ENCODE measurements around the gene CARD11.
A peak's percentile ranks its signal among the peaks of the same experiment; 100 is the strongest.
"Not testable (repeated sequence)": the region's sequence is repeated elsewhere in the genome, so short reads cannot be mapped to it uniquely, and the experiment has no call there.

Gene CARD11

DNA sequence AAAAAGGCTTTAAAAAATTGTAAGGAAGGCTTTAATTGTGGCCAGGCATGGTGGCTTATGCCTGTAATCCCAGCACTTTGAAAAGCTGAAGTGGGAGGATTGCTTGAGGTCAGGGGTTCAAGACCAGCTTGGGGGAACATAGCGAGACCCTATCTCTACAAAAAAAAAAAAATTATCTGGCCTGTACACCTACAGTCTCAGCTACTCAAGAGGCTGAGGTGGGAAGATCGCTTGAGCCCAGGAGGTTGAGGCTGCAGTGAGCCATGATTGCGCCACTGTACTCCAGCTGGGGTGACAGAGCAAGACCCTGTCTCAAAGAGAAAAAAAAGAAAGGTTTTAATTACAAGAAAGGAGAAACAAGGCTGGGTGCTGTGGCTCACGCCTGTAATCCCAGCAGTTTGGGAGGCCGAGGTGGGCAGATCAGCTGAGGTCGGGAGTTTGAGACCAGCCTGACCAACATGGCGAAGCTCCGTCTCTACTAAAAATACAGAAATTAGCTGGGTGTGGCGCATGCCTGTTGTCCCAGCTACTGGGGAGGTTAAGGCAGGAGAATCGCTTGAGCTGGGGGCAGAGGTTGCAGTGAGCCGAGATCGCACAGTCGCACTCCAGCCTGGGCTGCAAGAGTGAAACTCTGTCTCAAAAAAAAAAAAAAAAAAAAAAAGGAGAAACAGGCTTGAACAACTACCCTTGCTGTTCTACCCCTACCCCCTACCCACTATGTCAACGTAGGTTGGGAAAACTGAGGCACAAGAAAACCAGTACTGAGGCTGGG is 83.7 kb downstream of the CARD11 start:
- no peak for DNase-seq

DNA sequence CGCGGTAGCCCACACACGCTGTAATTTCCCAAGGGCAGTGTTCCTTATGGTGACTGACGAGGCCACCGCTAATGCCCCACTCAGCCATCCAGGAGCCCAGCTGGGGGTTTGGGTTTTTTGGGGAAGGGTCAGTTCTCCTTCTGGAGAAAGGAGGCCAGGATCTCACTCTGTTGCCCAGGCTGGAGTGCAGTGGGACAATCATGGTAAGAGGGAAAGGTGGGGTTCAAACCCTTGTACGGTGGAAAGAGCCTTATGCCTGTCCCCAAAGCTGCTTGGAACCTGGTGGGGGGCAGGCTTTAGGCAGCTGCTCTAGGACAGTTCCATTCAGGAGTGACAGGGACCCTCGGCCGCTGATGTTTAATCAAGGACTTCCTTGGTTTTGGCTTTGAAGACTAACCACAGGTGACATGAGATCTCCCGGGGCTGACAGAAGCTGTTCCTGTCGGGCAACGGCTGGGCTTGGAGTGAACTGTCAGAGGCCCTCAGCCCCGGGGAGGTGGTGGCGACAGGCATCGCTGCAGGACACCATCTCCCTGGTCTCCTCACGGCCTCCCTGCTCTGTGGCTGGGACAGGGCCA is 84.5 kb downstream of the CARD11 start:
- DNase-seq = no peak

DNA sequence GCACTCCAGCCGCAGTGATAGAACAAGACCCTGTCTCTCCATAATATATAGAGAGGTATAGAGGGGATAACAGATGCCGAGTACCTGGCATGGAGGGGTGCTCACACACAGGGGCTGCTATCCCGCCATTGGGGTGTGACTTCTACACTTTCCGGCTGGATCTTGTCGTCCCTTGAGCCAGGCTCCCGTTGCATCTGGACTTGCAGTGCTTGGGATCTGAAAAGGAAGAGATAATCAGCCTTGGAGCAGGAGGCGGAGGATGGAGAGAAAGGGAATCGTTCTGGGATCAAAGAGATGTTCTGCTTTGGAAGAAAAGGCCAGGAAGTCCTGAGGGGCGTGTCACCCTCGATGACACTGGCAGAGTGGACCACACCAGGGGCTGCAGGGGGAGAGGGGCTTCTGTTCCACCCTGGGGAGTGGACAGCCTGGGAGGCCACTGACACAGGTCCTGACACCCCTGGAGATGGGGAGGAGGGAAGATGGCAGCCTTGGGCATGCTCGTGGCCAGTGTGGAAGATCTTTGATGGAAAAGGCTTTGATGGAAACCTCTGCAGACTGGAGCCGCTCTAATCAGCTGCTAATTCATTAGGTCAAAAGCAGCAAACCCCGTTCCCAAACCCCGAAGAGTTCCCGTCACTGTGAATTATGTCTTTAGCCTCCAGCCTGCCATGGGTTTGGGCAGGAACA is 85.1 kb downstream of the CARD11 start:
- no peak for DNase-seq

DNA sequence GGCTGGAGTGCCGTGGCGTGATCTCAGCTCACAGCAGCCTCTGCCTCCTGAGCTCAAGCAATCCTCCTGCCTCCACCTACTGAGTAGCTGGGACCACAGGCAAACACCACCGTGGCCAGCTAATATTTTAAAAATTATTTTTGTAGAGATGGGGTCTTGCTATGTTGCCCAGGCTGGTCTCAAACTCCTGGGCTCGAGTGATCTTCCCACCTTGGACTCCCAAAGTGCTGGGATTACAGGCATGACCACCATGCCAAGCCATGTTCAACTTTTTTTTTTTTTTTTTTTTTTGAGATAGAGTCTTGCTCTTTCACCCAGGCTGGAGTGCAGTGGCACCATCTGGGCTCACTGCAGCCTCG is 86.3 kb downstream of the CARD11 start:
- DNase-seq = not testable (repeated sequence)

DNA sequence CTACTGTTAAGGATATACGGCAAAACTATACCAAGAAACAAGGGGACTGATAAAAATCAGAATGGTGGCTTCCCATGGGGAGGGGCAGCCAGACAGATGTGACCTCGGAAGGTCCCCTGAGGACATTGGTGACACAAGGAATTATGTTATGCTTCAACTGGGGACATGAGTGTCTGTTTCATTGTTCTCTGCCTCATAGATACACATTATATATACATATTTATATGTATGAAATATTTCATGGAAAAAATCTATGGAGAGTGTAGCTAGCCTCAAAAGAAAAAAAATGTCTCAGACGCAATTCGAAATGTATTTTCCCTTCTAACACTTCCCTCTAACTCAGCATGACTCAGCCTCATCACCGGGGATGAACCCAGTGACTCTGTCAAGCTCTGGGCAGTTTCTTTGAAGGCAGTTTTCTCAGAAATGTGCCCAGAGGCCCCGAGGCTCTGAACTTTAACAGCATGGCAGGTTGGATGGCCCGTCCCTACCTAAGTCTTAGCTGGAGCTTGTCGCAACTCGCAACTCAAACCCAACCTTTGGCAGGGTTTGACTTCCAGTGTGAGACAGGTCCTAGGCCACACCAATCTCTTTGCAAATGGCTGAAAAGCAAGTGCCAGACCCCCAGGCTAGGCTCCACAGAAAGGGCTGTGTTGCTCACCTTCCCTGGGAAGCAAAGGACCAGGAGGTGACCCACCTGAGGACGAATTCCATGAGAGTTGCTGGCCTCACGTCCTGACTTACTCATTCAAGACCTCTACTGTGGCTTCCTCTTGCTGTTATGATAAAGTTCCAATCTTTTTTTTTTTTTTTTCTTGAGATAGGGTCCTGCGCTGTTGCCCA is 86.9 kb downstream of the CARD11 start:
- peak in 2 of 5 experiments; percentile 10 to 46 for DNase-seq

DNA sequence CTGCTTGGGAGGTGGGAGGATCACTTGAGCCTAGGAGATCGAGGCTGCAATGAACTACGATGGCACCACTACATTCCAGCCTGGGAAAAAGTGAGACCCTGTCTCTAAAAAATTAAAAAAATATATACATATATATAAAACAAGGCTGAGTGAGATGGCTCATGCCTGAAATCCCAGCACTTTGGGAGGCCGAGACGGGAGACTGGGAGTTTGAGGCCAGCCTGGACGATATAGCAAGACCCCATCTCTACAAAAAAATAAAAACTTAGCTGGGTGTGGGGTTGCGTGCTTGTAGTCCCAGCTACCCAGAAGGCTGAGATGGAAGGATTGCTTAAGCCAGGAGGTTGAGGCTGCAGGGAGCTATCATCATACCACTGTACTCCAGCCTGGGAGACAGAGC is 87.6 kb downstream of the CARD11 start:
- DNase-seq = no peak

DNA sequence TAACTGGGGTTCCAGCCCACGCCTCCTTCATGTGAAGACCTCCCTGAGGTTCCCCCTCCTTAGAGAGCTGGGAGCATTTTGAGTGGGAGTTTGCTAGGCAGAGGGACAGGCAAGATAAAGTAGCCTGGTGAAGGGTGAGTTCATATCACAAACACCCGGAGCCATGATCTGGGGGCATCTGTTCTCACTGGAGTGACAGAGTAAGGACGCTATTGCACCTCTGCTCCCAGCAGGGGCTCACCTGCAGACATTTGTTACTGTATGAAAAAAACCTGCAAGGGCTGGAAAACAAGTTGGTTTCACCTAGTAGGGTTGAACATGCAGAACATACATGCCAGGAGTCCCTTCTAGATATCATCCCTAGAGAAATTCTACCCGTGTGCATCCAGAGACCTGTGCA is 88.4 kb downstream of the CARD11 start:
- no peak for DNase-seq

DNA sequence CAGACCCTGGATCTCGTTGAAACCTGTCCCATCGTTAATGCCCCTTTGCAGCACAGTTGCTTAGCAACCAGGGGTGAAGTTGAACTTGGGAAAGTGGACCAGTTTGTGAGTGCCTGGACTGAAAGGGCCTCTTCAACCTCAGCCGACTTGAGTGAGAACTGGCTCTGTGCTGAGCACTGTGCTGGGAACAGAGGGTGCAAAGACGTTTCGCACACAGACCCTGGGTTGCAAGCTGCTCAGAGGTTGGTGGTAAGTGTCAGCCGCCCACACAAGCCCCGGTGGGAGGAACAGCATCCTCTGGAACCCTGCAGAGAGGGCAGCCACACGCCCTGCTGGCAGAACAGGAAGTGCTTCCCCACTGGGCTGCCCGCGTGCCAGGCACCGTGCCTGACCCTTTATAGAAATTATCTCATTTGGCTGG is 89.2 kb downstream of the CARD11 start:
- DNase-seq = peak in 2 of 5 experiments; percentile 35 to 73

DNA sequence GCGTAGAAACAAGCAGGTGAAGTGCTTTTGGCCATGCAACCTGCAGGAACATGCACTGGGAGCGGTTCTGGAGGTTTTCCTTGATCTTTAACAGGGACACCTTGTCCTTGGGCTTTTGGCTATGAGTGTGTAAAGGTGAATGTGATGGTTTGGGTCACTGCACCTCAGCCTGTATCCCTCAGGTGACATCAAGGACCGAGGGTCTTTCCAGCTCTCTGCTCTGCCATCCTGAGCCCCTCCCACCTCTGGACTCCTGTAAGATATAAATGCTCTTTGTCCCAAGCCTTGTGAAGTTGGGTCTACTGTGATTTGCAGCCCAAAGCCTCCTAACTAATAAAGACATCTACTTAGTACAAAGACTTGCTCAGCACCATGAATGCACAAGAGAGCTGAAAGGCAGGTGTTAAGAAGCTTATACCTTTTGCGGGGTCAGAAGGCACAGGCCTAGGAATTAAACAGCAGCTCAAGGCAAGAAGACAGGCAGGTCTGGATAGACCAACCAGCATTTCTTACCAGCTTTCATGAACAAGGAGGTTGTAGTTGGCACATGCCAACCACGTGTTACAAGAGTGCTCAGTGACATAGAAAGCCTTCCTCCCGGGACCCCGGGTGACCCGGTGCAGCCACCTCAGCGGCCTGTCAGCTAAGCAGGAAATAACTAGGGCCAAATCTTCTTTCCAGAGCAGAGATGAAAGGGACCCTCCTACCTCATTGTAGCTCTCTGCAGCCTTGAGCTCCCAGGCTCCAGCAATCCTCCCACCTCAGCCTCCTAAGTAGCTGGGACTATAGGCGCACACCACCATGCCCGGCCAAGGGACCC is 89.9 kb downstream of the CARD11 start:
- peak in 2 of 5 experiments; percentile 46 to 60 for DNase-seq

DNA sequence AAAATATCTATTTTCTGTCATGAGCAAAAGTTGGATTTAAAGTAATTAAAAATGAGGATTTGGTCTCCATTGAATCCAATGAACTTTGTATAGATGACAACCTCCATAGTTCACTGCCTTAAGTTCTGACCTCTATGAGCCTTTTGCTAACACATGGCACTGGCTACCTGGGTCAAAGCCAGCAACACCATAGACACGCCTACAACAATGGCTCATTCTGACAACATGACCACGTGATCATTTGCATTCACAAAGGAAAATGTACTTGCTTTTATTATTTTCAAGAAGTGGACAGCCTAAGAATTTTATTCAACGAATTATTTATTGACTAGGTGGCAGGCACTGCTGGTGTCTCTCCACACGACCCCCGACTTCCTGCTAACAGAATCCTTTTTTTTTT is 90.6 kb downstream of the CARD11 start:
- DNase-seq = no peak

DNA sequence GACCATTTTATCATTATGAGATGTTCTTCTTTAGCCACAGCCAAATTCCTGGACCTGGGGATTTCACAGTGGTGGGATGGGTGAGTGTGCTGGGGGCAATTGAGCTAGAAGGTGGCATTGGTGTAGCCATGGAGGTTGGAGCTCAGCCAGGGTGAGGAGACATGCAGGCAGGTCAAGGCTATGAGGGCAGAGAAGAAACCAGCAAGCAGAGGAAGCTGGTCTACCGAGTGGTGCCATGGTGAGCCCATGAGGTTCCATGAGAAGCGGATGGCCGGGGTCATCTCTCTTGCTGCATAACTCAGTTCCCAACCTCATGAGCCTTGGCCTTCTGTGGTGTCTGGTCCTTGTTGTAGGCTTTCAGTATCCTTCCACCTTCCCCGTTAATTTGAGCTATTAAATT is 91.4 kb downstream of the CARD11 start:
- DNase-seq = no peak

DNA sequence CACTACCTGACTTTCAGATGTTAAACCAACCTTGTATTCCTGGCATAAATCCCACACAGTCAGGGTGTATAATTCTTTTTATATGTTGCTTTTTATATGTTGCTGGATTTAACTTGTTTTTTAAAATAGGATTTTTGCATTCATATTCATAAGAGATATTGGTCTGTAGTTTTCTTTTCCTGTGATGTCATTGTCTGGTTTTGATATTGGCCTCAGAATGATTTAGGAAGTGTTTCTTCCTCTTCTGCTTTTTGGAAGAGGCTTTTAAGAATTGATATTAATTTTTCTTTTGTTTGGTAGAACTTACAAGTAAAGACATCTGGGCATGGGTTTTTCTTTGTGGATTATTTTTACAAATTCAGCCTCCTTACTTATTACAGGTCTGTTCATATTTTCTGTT is 93.1 kb downstream of the CARD11 start:
- no peak for DNase-seq

DNA sequence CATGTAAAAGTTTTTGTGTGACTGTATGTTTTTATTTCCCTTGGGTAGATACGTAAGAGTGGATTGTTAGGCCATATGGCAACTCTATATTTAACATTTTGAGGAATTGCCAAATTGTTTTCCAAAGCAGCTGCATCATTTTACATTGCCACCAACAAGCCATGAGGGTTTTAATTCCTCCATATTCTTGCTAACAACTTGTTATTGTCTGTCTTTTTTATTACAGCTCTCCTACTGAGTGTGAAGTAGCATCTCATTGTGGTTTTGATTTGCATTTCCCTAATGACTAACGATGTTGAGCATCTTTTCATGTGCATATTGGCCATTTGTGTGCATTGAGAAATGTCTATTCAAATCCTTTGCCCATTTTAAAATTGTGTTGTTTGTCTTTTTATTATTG is 94.9 kb downstream of the CARD11 start:
- no peak for DNase-seq

DNA sequence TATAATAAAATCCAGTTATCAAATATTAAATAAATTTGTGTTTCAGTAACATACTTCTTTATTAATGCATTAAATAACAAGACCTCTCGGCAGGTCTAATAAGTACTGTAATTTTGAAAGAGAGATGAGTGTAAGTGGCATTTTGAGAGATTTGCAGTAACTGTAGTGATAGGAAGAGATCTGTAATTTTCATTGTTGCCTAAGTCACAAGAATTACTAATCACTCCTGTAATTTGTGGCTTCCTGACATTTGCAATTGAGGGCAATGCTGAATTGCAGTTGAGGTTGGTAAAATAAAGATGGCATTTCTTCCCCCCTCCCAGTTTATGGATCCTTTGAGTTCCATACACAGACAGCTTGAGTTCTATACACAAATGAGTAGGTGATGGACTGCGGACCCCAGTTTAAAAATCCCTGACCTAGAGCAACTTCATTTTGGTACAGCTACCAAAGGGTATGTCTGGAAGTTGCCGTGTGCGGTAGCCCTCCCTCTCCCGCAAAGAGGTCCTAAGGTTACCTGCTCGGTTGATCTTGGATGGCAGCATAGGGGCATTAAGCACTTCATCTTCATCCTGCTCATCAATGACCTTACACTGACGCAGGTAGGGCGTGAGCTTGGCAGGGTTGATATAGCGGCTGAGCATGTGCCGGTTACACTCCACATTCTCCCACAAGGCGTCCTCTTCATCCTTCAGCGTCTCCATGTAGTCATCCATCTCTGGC is 96.4 kb downstream of the CARD11 start:
- DNase-seq = no peak

DNA sequence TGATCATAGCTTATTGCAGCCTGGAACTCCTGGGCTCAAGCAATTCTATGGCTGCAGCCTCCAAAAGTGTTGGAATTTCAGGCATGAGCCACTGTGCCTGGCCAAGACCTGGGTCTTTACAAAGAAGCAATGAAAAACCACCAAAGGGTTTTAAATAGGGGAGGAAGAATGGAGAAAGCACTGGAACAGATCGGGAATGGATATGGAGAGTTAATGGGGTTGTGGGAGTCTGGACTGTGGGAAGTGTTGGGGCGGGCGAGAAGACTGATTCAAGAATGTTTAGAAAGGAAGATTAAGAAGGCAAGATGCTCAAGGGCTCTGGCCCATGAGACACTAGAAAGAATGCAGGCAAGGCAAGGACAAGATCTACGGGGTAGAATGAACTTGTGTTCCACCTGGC is 98.5 kb downstream of the CARD11 start:
- DNase-seq = no peak

DNA sequence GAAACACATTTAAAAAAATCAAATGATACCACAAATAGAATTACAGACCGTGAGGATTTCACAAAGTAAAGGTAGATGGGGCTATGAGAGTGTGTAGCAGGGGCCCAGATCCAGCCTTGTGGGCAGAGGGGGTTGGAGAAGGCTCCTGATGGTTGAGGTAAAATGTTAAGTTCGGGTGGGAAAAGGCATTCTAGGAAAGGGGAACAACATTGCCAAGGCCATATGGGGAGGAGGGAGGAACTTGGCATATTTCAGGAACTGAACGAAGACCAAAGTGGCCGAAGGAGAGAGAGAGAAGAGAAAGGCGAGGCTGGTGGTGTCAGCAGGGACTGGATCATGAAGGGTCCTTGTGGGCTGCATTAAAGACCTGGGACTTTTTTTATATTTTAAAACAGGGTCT is 98.9 kb downstream of the CARD11 start:
- DNase-seq = no peak

DNA sequence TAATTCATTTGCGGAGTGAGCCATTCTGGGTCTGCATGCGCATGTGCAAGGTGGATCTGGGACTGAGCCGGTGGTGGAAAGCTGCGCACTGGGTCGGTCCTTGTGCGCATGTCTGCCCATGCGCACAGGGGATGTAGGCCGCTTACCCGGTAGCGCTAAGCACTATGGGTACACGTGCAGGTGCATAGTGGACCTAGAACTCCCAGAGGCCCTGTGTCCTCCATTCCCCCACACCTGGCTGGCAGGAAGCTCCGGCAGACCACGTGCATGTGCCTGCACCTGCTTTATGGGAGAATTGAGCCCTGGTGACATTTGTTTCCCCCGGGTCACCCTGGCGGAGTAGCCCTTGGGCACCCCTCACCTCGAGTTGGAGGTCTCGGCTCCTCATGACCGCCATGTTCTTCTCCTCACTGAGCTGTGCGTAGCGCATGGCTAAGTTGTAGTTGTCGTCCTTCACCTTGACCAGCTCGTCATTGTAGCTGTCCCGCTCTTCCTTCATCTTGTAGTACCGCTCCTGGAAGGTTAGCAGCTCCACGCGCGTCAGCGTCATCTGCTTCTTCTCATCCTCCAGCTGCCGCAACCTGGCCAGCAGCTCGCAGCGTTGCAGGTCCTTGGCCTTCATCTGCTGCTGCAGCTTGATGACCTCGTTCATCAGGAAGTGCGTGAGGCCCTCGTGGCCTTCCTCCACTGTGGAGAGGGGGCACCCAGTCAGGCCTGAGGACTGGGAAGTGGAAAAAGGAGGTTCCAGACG is 99.6 kb downstream of the CARD11 start:
- no peak for DNase-seq

DNA sequence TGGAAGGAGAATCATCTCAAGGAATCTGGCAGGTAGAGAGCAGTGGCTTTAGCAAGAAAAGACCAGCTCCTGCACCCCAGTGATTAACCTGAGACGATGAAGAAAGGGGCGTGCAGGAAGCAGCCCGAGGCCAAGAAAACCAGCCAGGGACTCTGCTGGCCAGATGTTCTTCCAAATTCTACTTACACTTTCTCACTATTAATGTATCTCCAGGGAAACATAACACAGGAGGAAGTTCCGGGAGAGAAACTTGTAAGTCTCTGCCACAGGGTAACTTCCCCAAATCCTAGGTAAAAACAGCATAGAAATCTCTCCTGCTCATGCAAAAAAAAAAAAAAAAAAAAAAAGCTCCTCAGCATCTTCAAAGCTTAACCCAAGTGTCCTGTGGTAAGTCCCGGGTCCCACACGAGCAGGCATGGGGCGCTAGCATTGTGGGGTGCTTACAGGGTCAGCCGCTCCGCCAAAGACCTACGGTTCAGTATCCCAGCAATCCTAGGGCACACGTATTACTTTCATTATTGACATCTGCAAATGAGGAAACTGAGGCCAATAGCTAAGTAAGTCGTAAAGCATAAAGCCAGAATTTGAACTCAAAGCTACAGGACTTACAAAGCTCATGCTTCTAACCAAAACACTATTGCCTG is 102.3 kb downstream of the CARD11 start:
- DNase-seq = no peak

DNA sequence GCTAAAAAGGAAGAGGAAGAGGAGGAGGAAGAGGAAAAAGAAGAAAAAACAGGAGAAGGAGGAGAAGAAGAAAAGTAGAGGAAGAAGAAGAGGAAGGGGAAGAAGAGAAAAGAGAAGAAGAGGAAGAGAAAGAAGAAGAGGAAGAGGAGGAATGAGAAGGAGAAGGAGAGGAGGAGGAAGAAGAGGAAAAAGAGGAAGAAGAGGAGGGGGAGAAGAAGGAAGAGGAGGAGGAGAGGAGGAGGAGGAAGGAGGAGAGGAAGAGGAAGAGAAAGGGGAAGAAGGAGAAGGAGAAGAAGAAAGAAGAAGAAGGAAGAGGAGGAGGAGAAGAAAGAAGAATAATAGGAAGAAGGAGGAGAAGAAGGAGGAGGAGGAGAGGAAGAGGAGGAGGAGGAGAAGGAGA is 103.2 kb downstream of the CARD11 start:
- no peak for DNase-seq

DNA sequence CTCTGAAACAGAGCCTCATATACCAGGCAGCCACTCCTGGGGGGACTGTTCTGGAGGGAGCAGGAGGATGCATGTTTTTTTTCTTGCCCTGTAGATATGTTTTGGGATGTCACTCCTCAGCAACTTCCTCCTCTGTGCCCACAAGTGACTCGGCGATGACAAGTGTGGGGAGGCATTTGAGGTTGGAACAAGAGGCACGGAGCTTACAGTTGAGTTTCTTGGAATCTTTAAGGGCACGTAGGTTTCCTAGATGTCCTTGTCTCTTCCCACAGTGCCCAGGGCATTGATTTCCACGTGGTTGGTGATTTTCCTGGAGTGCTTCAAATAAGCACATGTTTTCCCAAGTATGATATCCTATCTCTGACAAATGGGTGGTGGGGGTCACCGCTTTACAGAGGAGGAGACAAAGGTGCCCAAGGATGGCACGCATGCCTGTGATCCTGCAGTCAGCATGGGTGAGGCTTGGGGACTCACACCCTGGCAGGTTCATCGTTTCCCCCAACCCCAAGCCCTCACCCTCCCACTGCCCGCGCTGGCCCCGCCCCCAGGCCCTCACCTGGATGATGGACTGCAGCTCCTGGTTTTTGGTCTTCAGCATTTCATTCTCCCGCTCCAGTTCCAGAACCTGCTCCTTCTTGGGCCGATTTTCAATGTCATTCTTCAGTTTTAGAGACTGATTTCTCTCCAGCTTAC is 104.3 kb downstream of the CARD11 start:
- DNase-seq = no peak

Data from T-helper 2 cell (primary cell).